ENCODE results near the gene CLEC10A. TPM values are rescaled to one million over a fixed set of nuclear protein-coding genes. Genes with fewer than 3 reads are reported as not detected.
"Not testable (repeated sequence)": the region's sequence is repeated elsewhere in the genome, so short reads cannot be mapped to it uniquely, and the experiment has no call there.

The CLEC10A gene
- total and polyA plus RNA-seq, 11 donors: 1.5 to 30.1 (median 2.7) TPM

- Histone ChIP-seq H3K4me1 (peaks cover 0 to 25% (median 0%) of the 10 kb centered on the region in 12 donors), H3K27me3 (peaks cover 0 to 42% (median 2%) of the 10 kb centered on the region in 9 donors)
- H3K36me3 ChIP-seq; ATAC-seq; H3K9me3 ChIP-seq; intact Hi-C loops (cut with DNase I); H3K4me3 ChIP-seq; H3K27ac ChIP-seq; DNase-seq: not testable (repeated sequence)
- 50 to 53% (median 52%) methylated on average over 4 of the region's 4 CpGs for WGBS, 4 donors
Observed at GRCh38 chr17:7088442-7088841, 8.4 kb upstream of the CLEC10A start.

GRCh38 chr17:7084088-7084487 is 4.0 kb upstream of the CLEC10A start:
- ATAC-seq (no peak), DNase-seq (no peak)
- no peaks in the 10 kb centered on the region for H3K36me3 ChIP-seq
- TF ChIP-seq POLR2A (IDR thresholded peaks at IDR 0.05) (no peak), CTCF (IDR thresholded peaks at IDR 0.05) (no peak)
- H3K4me3 ChIP-seq: no peak overlapping the region
- 40 to 49% (median 46%) methylated on average over 7 of the region's 7 CpGs for WGBS, 4 donors
- H3K4me1 ChIP-seq: peaks cover 0 to 39% (median 0%) of the 10 kb centered on the region in 12 donors
- H3K27me3 ChIP-seq: peaks cover 0 to 17% (median 0%) of the 10 kb centered on the region in 9 donors
- intact Hi-C loops (cut with DNase I): no loop called here
- H3K9me3 ChIP-seq: peaks cover 0 to 3% (median 0%) of the 10 kb centered on the region in 12 donors
- H3K27ac ChIP-seq: peak overlapping the region in 1 of 12 donors; percentile 76

GRCh38 chr17:7083592-7083991 is 3.5 kb upstream of the CLEC10A start:
- TF ChIP-seq POLR2A (IDR thresholded peaks at IDR 0.05) (no peak), CTCF (IDR thresholded peaks at IDR 0.05) (no peak)
- no peak for DNase-seq
- peaks cover 0 to 3% (median 0%) of the 10 kb centered on the region in 12 donors for H3K9me3 ChIP-seq
- peaks cover 0 to 39% (median 0%) of the 10 kb centered on the region in 12 donors for H3K4me1 ChIP-seq
- peaks cover 0 to 12% (median 0%) of the 10 kb centered on the region in 9 donors for H3K27me3 ChIP-seq
- peak overlapping the region in 1 of 12 donors; percentile 76 for H3K27ac ChIP-seq
- no peak for ATAC-seq
- no peak overlapping the region for H3K4me3 ChIP-seq
- no peaks in the 10 kb centered on the region for H3K36me3 ChIP-seq
- intact Hi-C loops (cut with DNase I): no loop called here
- WGBS, 4 donors: 78 to 88% (median 83%) methylated on average over 4 of the region's 4 CpGs

GRCh38 chr17:7081341-7082062 is 1.5 kb upstream of the CLEC10A start:
- ATAC-seq (no peak), DNase-seq (no peak)
- 83 to 87% (median 85%) methylated on average over 16 of the region's 16 CpGs for WGBS, 4 donors
- intact Hi-C loops (cut with DNase I): no loop called here
- peaks cover 0 to 3% (median 0%) of the 10 kb centered on the region in 12 donors for H3K9me3 ChIP-seq
- H3K36me3 ChIP-seq: no peaks in the 10 kb centered on the region
- no peak for TF ChIP-seq POLR2A (IDR thresholded peaks at IDR 0.05)
- TF ChIP-seq CTCF (IDR thresholded peaks at IDR 0.05): no peak
- H3K4me1 ChIP-seq: peaks cover 0 to 39% (median 0%) of the 10 kb centered on the region in 12 donors
- peaks cover 0 to 8% (median 0%) of the 10 kb centered on the region in 9 donors for H3K27me3 ChIP-seq
- no peak overlapping the region for H3K4me3 ChIP-seq
- no peak overlapping the region for H3K27ac ChIP-seq
